ENCODE measurements around the gene HAUS8. TPM values are rescaled to one million over a fixed set of nuclear protein-coding genes. Genes with fewer than 3 reads are reported as not detected.
A peak's percentile ranks its signal among the peaks of the same experiment; 100 is the strongest.

Gene HAUS8
- total and polyA plus RNA-seq, 2 of the 13 experiments (the other 11 are each of a cell fraction or from before 2014, with no cell fraction given), result 7.8 to 17.5 TPM

- peak; percentile 31; the same call in 1 of the 2 replicates for TF ChIP-seq JUN (CRISPR knock-in tag; IDR thresholded peaks at IDR 0.05)
- TF ChIP-seq ZBTB4 (CRISPR knock-in tag; IDR thresholded peaks at IDR 0.05; ENCODE audit: borderline replicate concordance), result peak; percentile 36; the same call in 1 of the 2 replicates
- peak; percentile 69 to 77 for TF ChIP-seq POLR2A (IDR thresholded peaks at IDR 0.05; ENCODE audit: insufficient read depth in 1 of 2, low read depth in 2 of 2, low read length in 2 of 2)
- TF ChIP-seq ZNF574 (CRISPR knock-in tag; IDR thresholded peaks at IDR 0.05), result peak; percentile 72; the same call in 1 of the 2 replicates
- TF ChIP-seq ATF4 (CRISPR knock-in tag; IDR thresholded peaks at IDR 0.05), result 0 out of 4 replicates have a peak, but pooled peaks of 1 of the 2 experiments have one; percentile 23
- TF ChIP-seq RFX3 (CRISPR knock-in tag; IDR thresholded peaks at IDR 0.05), result no peak
- peak; percentile 93 for TF ChIP-seq ZGPAT (CRISPR knock-in tag; IDR thresholded peaks at IDR 0.05)
- peak; percentile 67 for TF ChIP-seq ATF2 (CRISPR knock-in tag; IDR thresholded peaks at IDR 0.05)
- TF ChIP-seq PHF20 (CRISPR knock-in tag; IDR thresholded peaks at IDR 0.05), result peak; percentile 67
- TF ChIP-seq ZNF501 (CRISPR knock-in tag; IDR thresholded peaks at IDR 0.05), result peak; percentile 95
- no peak for TF ChIP-seq ZNF101 (CRISPR knock-in tag; IDR thresholded peaks at IDR 0.05; ENCODE audit: borderline replicate concordance, low read depth)
- TF ChIP-seq HMG20B (CRISPR knock-in tag; conservative IDR thresholded peaks at IDR 0.05), result no peak
- 0 out of 2 replicates have a peak, but pooled peaks have one; percentile 42 for TF ChIP-seq MED13 (CRISPR knock-in tag; IDR thresholded peaks at IDR 0.05)
- peak; percentile 91 for TF ChIP-seq TBX3 (IDR thresholded peaks at IDR 0.05; ENCODE audit: borderline replicate concordance)
- TF ChIP-seq ZNF768 (CRISPR knock-in tag; IDR thresholded peaks at IDR 0.05), result peak; percentile 93
- TF ChIP-seq NFKB2 (CRISPR knock-in tag; IDR thresholded peaks at IDR 0.05; ENCODE audit: borderline replicate concordance), result peak; percentile 69; the same call in 1 of the 2 replicates
- TF ChIP-seq ZNF597 (CRISPR knock-in tag; IDR thresholded peaks at IDR 0.05), result no peak
These were observed at the start of gene HAUS8, which contains the start of gene MYO9B (continued) for GRCh38 chr19:17075035-17075863.

Measured in HepG2 (cell line).